ENCODE measurements around the gene TMUB1.

DNA sequence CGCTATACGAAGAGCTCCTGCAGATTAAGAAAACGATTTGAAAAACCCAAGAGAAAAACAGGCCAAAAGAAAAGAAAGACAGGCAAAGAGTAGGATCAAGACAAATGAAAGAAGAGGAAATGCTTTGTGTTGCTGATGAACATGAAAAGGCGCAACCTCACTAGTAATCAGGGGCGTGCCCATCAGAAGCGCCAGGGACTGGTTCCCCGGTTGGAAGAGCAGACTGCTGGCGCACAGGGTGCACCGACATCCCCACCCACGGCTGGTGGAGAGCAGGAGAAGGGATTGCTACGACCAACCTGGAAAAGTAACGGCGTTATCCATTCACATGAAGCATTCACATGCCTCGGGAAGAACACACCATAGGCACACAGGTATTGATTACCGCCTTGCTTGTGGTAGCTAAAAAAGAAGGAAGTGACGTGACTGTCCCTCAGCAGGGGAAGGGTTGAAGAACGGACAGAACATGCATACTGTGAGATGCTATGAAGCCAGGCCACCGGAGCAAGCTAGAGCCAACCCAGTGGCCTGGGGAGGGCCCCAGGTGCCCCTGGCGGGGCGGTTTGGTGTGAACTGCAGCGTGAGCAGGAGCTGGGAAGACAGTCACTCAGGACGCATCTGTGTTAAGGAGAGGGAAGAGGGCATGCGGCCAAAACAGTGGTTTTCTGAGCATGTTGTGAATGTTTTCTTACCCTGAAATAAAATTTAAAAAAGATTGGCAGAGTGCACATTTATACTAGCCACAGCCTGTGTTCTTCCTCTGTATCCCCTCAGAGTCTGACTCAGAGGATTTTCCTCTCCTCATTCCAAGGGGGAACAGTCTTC lies 21.3 kb upstream of the TMUB1 start:
- TF ChIP-seq, protein P1, sequence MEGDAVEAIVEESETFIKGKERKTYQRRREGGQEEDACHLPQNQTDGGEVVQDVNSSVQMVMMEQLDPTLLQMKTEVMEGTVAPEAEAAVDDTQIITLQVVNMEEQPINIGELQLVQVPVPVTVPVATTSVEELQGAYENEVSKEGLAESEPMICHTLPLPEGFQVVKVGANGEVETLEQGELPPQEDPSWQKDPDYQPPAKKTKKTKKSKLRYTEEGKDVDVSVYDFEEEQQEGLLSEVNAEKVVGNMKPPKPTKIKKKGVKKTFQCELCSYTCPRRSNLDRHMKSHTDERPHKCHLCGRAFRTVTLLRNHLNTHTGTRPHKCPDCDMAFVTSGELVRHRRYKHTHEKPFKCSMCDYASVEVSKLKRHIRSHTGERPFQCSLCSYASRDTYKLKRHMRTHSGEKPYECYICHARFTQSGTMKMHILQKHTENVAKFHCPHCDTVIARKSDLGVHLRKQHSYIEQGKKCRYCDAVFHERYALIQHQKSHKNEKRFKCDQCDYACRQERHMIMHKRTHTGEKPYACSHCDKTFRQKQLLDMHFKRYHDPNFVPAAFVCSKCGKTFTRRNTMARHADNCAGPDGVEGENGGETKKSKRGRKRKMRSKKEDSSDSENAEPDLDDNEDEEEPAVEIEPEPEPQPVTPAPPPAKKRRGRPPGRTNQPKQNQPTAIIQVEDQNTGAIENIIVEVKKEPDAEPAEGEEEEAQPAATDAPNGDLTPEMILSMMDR (IDR thresholded peaks at IDR 0.05), result no peak
- no peak for TF ChIP-seq POLR2A (IDR thresholded peaks at IDR 0.05)
